Stomach (tissue), 4 donors: ENCODE results near the gene SIK2.

Experiments
- EP300 ChIP-seq: sonication (generic); formaldehyde crosslinking; IDR thresholded peaks from one replicate; pipeline ENCODE4 v1.6.1; 2017; ENCODE audit warnings: antibody characterized with exemption
- POLR2A ChIP-seq, 4 donors: fragments of 450-650 bp; IDR thresholded peaks; one replicate each; pipeline ENCODE4 v1.6.1; 2016; ENCODE audit warnings: antibody characterized with exemption in 4 of 4, control low read depth in 2 of 4, mild to moderate bottlenecking in 1 of 4, moderate library complexity in 1 of 4
- POLR2AphosphoS5 ChIP-seq, 3 donors: sonication (generic); formaldehyde crosslinking; IDR thresholded peaks; one replicate each; pipeline ENCODE4 v1.6.1; 2016; ENCODE audit warnings: antibody characterized with exemption in 3 of 3
- TF ChIP-seq, protein P1 (sequence below), 7 experiments: fragments of 450-650 bp in 4 of 7; fragments of 200-600 bp in 3 of 7; sonication (generic) in 3 of 7; IDR thresholded peaks; one replicate each; pipeline ENCODE4 v1.5.1; 2016 to 2019; ENCODE audit warnings: antibody characterized with exemption in 7 of 7, control low read depth in 2 of 7, mild to moderate bottlenecking in 1 of 7

DNA sequence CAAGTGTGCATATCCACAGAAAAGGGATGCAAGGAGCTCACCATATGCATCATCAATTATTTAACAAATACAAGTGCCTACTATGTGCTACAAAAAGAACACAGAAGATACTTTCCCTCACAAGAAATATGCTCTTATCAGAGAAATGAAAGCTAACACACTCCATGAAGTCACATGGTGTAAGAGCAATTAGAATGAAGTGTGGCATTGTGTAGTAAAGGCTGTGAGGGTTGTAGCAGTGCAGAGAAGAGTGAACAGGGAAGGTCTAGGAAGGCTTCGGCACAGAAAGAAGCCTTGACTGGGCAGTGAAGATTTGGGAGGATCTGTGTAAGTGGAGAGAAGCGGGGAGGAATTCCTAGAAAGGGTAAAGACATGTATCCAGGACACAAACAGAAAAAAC is 141.5 kb downstream of the SIK2 start:
- no peak for TF ChIP-seq EP300
- TF ChIP-seq, protein P1, sequence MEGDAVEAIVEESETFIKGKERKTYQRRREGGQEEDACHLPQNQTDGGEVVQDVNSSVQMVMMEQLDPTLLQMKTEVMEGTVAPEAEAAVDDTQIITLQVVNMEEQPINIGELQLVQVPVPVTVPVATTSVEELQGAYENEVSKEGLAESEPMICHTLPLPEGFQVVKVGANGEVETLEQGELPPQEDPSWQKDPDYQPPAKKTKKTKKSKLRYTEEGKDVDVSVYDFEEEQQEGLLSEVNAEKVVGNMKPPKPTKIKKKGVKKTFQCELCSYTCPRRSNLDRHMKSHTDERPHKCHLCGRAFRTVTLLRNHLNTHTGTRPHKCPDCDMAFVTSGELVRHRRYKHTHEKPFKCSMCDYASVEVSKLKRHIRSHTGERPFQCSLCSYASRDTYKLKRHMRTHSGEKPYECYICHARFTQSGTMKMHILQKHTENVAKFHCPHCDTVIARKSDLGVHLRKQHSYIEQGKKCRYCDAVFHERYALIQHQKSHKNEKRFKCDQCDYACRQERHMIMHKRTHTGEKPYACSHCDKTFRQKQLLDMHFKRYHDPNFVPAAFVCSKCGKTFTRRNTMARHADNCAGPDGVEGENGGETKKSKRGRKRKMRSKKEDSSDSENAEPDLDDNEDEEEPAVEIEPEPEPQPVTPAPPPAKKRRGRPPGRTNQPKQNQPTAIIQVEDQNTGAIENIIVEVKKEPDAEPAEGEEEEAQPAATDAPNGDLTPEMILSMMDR (IDR thresholded peaks at IDR 0.05), result no peak
- TF ChIP-seq POLR2AphosphoS5 (IDR thresholded peaks at IDR 0.05), result no peak
- no peak for TF ChIP-seq POLR2A (IDR thresholded peaks at IDR 0.05)
